Erythroblast (primary cell): ENCODE measurements around the gene NSD2.

ENCODE experiments used
- DNase-seq, 2 experiments: peaks; one replicate each; lab custom pipeline; 2025; lab: John Stamatoyannopoulos, UW
- GATA1 ChIP-seq: IDR thresholded peaks from 2 replicates; pipeline ENCODE4 v1.6.1; 2011; ENCODE audit warnings: low read depth, mild to moderate bottlenecking, control low read depth, low read length, moderate library complexity
- POLR2A ChIP-seq: IDR thresholded peaks from 2 replicates; pipeline ENCODE4 v1.6.1; 2011; ENCODE audit warnings: mild to moderate bottlenecking, low read length

The NSD2 gene

DNA sequence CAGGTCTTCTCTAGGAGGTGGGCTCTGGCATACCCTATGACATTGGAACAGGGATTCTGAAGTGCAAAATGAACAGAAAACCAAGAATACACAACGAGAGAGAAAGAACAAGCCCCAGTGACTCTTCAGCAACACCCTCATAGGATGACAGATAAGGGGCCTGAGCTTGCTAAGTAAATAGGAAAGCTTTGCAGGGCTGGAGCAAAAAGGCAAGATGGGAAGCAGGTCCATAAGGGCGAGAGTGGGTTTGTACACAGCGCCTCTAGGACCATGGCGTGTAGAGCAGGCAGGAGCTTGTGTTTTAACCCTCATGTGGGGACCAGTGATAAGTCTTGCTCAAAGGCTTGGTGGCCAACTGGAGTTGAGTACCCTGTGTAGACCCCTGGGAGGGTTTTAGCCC is 91.8 kb downstream of the NSD2 start:
- no peak for DNase-seq
- TF ChIP-seq GATA1 (no peak), POLR2A (no peak)

- no peak for TF ChIP-seq GATA1
- TF ChIP-seq POLR2A: no peak
- DNase-seq: peak in 1 of 2 experiments; percentile 32
Measured at GRCh38 chr4:1964443-1964842, 93.2 kb downstream of the NSD2 start.

- no peak for TF ChIP-seq POLR2A
- no peak for TF ChIP-seq GATA1
- DNase-seq: no peak
Measured at GRCh38 chr4:1964971-1965370, 93.8 kb downstream of the NSD2 start.

GRCh38 chr4:1967512-1968149 is 96.4 kb downstream of the NSD2 start:
- TF ChIP-seq GATA1: no peak
- TF ChIP-seq POLR2A: no peak
- DNase-seq: no peak

DNA sequence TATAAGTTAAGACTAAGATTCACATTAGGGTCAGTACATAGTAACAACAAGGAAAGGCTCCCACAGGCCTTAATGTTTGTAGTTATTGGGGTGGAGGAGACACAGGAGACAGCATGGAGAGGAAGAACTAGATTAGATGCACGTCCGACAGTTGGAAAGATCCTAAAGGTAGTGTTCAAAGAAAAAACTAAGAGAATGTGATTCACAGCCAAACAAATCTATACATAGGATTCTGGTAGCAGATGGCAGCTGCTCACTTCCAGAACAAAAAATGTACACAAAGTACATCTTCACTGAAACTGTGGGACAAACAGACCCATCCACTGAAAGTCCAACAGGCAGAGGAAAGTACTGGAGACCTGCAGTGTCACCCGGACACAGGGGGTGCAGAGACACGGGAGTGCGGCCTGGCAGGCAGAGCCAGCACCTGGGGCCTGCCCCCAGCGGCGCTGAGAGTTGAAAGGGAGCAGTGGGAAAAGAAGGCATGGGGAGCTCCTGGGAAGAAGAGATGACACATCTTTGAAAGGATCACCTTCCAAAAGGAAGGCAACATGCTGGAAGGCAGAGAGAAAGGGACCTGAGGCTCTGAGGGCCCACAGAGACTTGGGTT is 97.6 kb downstream of the NSD2 start:
- no peak for TF ChIP-seq GATA1
- DNase-seq: no peak

DNA sequence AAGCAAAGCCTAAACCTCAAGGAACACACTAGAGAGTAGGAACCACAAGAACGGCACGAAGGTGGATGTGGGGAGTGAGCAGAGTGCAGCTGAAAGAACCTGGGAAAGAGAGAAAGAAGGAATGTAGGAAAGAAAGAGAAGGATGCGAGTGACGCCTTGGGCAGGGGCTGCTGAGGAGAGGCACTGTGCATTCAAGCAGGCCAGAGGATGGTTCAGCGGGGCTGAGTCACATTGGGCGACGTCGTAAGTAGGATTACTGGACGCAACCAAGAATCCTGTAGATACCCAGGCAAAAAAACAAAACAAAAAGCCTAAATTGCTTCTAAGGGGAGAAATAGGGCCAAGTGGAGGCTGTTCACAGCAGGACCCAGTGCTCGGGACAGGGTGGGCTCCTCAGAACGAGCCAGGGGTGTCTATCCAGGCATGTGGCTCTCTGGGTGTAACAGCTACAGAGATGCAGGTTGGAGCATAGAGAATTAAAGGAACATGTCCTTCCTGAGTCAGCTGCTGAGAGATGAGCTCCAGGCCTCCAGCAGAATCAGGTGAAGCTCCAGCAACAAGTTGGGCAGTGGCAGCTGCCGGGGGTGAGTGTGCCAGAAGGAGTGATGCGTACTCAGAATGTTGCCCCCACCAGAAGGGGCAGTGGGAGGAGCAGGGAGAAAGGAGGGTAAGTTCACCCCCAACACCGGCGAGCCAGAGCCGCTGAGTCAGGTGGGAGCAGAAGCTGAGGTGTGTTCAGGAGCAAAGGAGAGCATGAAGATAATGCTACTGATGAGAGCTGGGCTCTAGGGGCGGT is 98.9 kb downstream of the NSD2 start:
- TF ChIP-seq POLR2A: no peak
- TF ChIP-seq GATA1: no peak

DNA sequence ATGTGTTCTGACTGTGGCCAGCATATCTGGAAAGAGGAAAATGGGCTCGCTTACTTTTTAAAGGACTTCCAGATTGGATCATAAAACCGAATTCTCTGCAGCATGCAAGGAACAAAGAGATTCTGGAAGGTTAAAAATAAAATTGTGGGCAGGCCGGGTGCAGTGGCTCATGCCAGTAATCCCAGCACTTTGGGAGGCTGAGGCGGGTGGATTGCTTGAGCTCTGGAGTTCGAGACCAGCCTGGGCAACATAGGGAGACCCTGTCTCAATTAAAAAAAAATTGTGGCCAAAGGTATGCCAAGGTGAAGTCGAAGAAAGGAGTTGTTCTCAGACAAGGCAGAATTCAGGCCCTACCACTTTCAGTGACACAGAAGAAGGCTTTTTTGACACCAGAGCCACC is 99.7 kb downstream of the NSD2 start:
- TF ChIP-seq POLR2A (no peak), GATA1 (no peak)
- DNase-seq: no peak

More for the DNA sequence above, 98.9 kb downstream of the NSD2 start:
- no peak for DNase-seq

DNA sequence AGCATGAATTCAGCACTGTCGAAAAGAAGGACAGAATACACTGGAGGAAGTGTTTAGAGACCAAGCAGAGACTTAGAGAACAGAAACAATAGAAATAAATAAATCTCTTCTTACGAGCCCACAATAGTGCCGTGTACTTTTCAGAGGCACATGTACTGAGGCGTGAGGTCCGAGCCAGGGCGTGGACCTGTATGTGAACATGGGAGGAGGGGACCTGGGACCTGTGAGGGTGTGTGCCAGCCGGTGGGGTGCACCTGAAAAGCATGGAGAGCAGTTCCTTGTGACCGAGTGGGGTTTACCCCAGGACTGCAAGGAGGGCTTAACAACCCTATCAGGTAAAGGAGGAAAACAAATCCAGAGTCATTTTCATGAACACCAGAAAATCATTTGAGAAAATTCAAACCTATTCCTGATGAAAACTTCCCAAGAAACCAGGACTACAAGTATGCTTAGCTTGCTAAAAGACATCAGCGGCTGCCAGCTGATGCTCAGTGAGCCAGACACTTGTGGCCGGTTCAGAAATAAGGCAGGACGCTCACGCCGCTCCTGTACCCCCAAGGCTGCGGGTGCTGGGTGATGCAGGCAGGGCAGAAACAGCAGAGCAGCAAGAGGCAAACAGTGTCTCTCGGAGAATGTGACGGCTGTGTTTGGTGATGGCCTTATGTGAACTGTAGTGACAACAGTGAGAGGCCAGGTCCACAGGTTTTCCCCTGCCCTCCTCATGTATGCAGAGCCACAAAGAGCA is 100.4 kb downstream of the NSD2 start:
- no peak for TF ChIP-seq POLR2A
- TF ChIP-seq GATA1: no peak
- DNase-seq: no peak

GRCh38 chr4:1972414-1972813 is 101.2 kb downstream of the NSD2 start:
- no peak for TF ChIP-seq POLR2A
- no peak for TF ChIP-seq GATA1
- DNase-seq: no peak

DNA sequence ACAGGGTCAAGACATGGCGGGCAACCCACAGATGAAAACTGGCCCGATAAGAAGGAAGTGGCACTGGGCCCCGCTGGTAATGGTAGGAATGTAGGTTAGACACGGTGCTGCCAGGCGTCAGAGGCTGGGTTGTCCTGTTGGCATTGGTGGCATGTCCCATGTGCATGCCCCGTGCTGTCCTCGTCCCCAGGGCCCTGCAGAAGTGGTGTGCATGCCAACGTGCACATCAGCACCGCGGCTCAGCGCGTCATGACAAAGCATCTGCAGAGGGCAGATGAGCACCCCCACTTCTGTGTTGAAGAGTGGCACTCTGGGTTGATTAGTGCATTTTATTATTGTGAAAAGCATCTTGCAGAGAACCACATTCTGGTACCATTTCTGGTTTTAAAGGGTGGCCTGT is 102.0 kb downstream of the NSD2 start:
- DNase-seq: no peak
- TF ChIP-seq GATA1 (no peak), POLR2A (no peak)

DNA sequence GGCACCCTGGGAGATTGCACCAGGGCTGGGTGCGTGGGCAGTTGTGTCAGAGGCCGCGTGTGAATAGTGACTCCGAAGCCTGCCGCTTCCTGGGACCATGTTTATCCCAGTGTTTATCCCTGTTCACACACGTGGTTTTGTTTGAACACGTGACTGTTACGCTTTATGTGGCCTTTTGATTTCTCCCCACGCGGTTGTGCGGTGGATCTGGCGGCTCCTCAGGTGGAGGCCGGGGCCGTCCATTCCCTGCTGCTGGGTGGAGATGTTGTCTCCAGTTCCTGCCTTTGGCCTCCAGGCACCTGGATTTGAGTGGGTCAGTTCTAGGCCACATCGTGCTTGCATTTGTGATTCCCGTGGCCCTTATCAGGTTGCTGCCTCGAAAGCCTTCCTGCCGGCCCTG is 102.5 kb downstream of the NSD2 start:
- no peak for DNase-seq
- no peak for TF ChIP-seq GATA1
- no peak for TF ChIP-seq POLR2A

- no peak for TF ChIP-seq GATA1
- TF ChIP-seq POLR2A: no peak
- DNase-seq: no peak
Measured at GRCh38 chr4:1974840-1975239, 103.6 kb downstream of the NSD2 start.

GRCh38 chr4:1975391-1975801 is 104.2 kb downstream of the NSD2 start:
- no peak for TF ChIP-seq POLR2A
- TF ChIP-seq GATA1: no peak

GRCh38 chr4:1975880-1976279 is 104.7 kb downstream of the NSD2 start:
- no peak for TF ChIP-seq GATA1
- no peak for DNase-seq

More at GRCh38 chr4:1975391-1975801, 104.2 kb downstream of the NSD2 start:
- DNase-seq: no peak
